Neutrophil (primary cell): Measurements from ENCODE around the gene NEK4.
A peak's percentile ranks its signal among the peaks of the same experiment; 100 is the strongest.

ENCODE experiments used
- H3K27ac ChIP-seq: fragments of 200-600 bp; sonication (generic); 2 replicates; pipeline ENCODE4 v1.5.1; 2016; ENCODE audit warnings: mild to moderate bottlenecking, moderate library complexity
- H3K27me3 ChIP-seq: fragments of 200-600 bp; sonication (generic); 2 replicates; pipeline ENCODE4 v1.6.0; 2016; ENCODE audit warnings: mild to moderate bottlenecking
- H3K36me3 ChIP-seq: fragments of 200-600 bp; sonication (generic); 2 replicates; pipeline ENCODE4 v1.5.1; 2017
- H3K4me1 ChIP-seq, 2 experiments: fragments of 200-600 bp in 1 of 2; sonication (generic) in 1 of 2; 1 replicate in 1 of 2; 2 replicates in 1 of 2; pipeline versions ENCODE4 v1.5.1 to v1.6.1; 2013 to 2016; ENCODE audit warnings: low read depth in 1 of 2, low read length in 1 of 2, mild to moderate bottlenecking in 1 of 2, moderate library complexity in 1 of 2; ENCODE audit not compliant: control insufficient read depth in 1 of 2, insufficient read depth in 1 of 2
- H3K4me3 ChIP-seq, 2 experiments: fragments of 200-600 bp in 1 of 2; sonication (generic) in 1 of 2; 1 replicate in 1 of 2; 2 replicates in 1 of 2; pipeline ENCODE4 v1.5.1; 2013 to 2016; ENCODE audit warnings: low read depth in 1 of 2, low read length in 1 of 2, mild to moderate bottlenecking in 1 of 2, moderate library complexity in 1 of 2
- H3K9me3 ChIP-seq: fragments of 200-600 bp; sonication (generic); 2 replicates; pipeline ENCODE4 v1.5.1; 2016
- TF ChIP-seq, protein P1 (sequence below): fragments of 200-600 bp; sonication (generic); IDR thresholded peaks from 2 replicates; pipeline ENCODE4 v1.5.1; 2016; ENCODE audit warnings: antibody characterized with exemption

Gene NEK4

DNA sequence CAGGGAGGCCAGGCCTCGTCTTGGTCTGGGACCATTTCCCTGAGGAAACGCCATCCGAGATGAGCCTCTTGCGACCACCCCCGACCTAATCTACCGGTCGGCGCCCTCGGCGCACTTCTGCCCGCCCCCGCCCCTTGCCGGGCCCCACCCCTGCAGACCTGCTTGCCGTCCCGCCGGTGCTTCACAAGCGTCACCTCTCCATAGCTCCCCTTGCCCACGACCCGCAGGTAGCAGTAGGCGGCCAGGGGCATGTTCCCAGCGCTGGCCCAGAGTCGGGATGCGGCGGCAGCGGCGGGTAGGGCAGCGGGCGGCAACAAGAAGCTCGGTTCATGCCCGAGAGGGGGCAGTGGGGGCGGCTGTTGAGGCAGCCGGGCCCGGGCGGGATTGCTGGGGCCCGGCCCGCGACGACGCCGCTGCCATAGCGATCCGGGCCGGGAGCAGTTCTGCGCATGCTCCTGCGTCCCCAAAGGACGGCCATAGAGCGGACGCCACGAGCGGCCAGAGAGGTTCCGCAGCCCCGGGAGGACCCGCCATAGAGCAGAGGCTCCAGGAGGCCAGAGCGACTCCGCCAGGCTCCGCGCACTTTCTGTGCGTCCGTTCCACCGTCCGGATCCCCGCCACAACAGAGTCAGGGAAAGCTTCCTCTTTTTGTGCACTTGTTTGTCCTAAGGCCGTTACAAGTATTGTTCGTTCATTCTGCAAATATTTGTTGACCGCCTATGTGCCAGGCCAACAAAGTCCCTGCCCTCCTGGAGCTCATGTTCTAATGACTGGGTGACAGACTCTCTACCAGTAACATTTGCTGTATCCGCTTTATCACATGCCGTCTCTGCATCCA, at the start of gene NEK4:
Gene NEK4, minus strand, starts transcription at position 445 of the 838 bp plus-strand sequence. Its CDS starts 194 bp downstream, at position 251.
- H3K27me3 ChIP-seq: no peaks in the 10 kb centered on the region
- H3K4me1 ChIP-seq: peaks cover 11 to 17% of the 10 kb centered on the region in 2 experiments
- peak within 1 kb of the TSS; percentile 72 to 82 for H3K4me3 ChIP-seq
- peaks cover 12% of the 10 kb centered on the region for H3K36me3 ChIP-seq
- peak within 1 kb of the TSS; percentile 82 for H3K27ac ChIP-seq
- no peaks in the 10 kb centered on the region for H3K9me3 ChIP-seq
- TF ChIP-seq, protein P1, sequence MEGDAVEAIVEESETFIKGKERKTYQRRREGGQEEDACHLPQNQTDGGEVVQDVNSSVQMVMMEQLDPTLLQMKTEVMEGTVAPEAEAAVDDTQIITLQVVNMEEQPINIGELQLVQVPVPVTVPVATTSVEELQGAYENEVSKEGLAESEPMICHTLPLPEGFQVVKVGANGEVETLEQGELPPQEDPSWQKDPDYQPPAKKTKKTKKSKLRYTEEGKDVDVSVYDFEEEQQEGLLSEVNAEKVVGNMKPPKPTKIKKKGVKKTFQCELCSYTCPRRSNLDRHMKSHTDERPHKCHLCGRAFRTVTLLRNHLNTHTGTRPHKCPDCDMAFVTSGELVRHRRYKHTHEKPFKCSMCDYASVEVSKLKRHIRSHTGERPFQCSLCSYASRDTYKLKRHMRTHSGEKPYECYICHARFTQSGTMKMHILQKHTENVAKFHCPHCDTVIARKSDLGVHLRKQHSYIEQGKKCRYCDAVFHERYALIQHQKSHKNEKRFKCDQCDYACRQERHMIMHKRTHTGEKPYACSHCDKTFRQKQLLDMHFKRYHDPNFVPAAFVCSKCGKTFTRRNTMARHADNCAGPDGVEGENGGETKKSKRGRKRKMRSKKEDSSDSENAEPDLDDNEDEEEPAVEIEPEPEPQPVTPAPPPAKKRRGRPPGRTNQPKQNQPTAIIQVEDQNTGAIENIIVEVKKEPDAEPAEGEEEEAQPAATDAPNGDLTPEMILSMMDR: no peak

DNA sequence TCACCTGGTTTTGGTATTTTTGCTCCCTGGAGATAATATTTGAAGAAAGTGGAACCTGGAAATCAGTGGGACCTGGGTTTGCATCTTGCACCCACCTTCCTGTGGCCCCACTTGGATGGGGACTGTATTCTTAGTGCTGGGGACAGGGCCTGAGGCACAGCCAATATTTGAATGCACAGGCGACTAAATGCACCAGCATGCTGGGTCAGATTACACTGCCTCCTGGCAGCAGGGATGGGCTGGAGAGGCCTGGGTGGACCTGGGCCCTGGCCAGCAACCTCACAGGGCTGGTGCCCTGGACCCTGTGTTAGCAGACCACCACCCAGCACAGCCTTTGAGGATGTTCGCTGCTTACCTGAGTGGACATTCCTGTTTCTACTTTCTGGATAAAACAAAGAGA, 49.2 kb upstream of the NEK4 start:
- H3K27me3 ChIP-seq: no peaks in the 10 kb centered on the region
- no peak overlapping the region for H3K4me3 ChIP-seq
- H3K27ac ChIP-seq: no peak overlapping the region
- no peaks in the 10 kb centered on the region for H3K9me3 ChIP-seq
- no peaks in the 10 kb centered on the region for H3K4me1 ChIP-seq
- TF ChIP-seq, protein P1: no peak
- peaks cover 79% of the 10 kb centered on the region for H3K36me3 ChIP-seq

DNA sequence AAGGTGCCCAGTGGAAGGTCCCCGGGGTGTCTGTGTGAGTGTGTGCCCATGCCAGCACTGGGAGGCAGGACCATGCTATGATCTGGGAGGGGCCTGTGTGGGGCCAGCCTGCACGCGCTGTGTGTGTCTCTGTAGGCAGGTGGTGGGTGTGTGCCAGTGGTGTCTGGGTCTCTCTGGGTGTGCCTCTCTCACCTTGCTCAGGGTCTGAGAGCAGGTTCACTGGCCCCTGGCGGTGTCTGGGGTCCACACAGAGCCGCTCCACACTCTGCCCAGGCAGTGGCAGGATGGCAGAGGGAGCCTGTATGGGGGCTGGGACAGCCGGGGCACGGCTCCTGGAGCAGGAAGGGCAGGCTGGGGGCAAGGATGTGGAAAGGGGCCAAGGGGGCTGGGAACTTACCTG, 47.1 kb upstream of the NEK4 start:
- peaks cover 74% of the 10 kb centered on the region for H3K36me3 ChIP-seq
- no peaks in the 10 kb centered on the region for H3K9me3 ChIP-seq
- H3K4me3 ChIP-seq: no peak overlapping the region
- no peaks in the 10 kb centered on the region for H3K27me3 ChIP-seq
- H3K27ac ChIP-seq: no peak overlapping the region
- TF ChIP-seq, protein P1: no peak
- no peaks in the 10 kb centered on the region for H3K4me1 ChIP-seq

DNA sequence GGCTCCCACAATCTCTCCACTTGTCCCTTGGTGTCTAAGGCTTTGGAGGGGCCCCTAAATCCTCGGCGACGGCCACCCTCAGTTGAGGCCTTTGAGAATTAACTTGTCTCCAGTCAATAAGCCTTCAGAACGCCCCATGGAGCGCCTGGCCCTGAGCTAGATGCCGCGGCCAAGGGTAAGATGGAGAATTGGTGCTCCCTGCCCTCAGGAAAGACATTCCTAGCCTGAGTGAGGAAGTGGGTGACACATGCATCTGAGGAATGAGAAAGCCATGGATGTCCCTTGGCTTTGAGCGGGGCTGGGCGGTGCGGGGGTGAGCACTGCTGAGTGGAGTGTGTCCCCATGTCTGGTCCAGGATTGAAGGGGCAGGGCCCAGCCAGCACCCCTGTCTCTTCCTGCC, 46.5 kb upstream of the NEK4 start:
- Histone ChIP-seq H3K4me1 (no peaks in the 10 kb centered on the region), H3K27ac (no peak overlapping the region), H3K36me3 (peaks cover 68% of the 10 kb centered on the region), H3K9me3 (no peaks in the 10 kb centered on the region), H3K27me3 (no peaks in the 10 kb centered on the region), H3K4me3 (no peak overlapping the region)
- TF ChIP-seq, protein P1: no peak

DNA sequence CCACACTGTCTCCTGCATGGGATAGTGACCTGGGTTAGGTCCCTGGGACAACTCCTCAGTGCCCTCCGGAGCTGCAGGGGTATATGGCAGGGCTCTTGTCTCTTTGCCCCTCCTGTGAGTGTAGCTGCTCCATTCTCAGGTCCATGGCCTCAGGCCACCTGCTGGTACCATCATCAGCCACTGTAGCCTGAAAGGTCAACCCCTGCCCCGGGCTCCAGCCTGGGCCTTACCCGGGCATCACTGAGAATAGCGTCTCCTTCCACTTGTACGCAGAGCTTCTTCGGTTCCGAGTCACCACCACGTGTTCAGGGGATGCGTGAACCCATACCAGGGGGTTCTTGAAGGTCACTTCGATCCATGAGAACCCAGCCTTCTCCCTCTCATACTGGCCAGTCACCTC, 45.9 kb upstream of the NEK4 start:
- no peaks in the 10 kb centered on the region for H3K27me3 ChIP-seq
- TF ChIP-seq, protein P1: no peak
- H3K4me3 ChIP-seq: no peak overlapping the region
- H3K4me1 ChIP-seq: no peaks in the 10 kb centered on the region
- H3K36me3 ChIP-seq: peaks cover 64% of the 10 kb centered on the region
- H3K27ac ChIP-seq: no peak overlapping the region
- H3K9me3 ChIP-seq: no peaks in the 10 kb centered on the region
